Stimulated activated naive CD8-positive, alpha-beta T cell treated with anti-CD3 and anti-CD28 coated beads, Interleukin-15, amount 100 ng/mL, for 72 hours (primary cell): ENCODE measurements around the gene P3H3.
A peak's percentile ranks its signal among the peaks of the same experiment; 100 is the strongest.
"Not testable (repeated sequence)": the region's sequence is repeated elsewhere in the genome, so short reads cannot be mapped to it uniquely, and the experiment has no call there.

ENCODE experiments used
- ATAC-seq: fragments of 150-1000 bp; cut with Tn5 transposase; 2 replicates; pipeline ENCODE4 v1.10.0; 2021; ENCODE audit warnings: mild to moderate bottlenecking, moderate library complexity
- DNase-seq, 2 donors: peaks; one replicate each; pipeline ENCODE4 v3.0.0; 2021 to 2022
- H3K27ac Mint-ChIP-seq, 2 donors: one replicate each; pipeline ENCODE4 v1.8.0; 2022; ENCODE audit warnings: mild to moderate bottlenecking in 2 of 2, mixed read lengths in 2 of 2, moderate library complexity in 2 of 2
- H3K27me3 Mint-ChIP-seq: one replicate; pipeline ENCODE4 v1.8.0; 2022; ENCODE audit warnings: mixed read lengths
- H3K4me1 Mint-ChIP-seq: one replicate; pipeline ENCODE4 v1.8.0; 2022; ENCODE audit warnings: mild to moderate bottlenecking, mixed read lengths
- H3K4me3 Mint-ChIP-seq, 2 donors: one replicate each; pipeline ENCODE4 v1.8.0; 2022; ENCODE audit warnings: mild to moderate bottlenecking in 2 of 2, mixed read lengths in 2 of 2, moderate library complexity in 1 of 2
- H3K9me3 Mint-ChIP-seq, 2 donors: one replicate each; pipeline ENCODE4 v1.8.0; 2022; ENCODE audit warnings: mixed read lengths in 2 of 2

P3H3 gene

DNA sequence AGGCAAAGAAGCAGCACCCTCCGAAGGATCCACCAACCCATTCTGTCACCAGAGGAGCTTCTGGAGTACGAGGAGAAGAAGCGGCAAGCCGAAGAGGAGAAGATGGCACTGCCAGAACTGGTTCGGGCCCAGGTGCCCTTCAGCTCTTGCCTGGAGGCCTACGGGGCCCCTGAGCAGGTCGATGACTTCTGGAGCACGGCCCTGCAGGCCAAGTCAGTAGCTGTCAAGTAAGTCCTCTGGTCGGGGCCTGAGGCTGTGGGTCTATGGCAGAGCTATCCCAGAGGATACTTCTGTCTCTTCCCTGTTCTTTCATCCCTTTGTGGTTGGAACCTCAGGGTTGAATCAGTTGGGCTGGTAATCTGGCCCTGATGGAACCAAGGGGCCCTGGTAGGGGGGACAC lies 33.2 kb downstream of the P3H3 start:
- H3K27ac Mint-ChIP-seq: no peak overlapping the region
- no peaks in the 10 kb centered on the region for H3K9me3 Mint-ChIP-seq
- no peak for DNase-seq
- H3K4me3 Mint-ChIP-seq: no peak overlapping the region
- no peaks in the 10 kb centered on the region for H3K27me3 Mint-ChIP-seq
- H3K4me1 Mint-ChIP-seq: peaks cover 9% of the 10 kb centered on the region
- no peak for ATAC-seq

DNA sequence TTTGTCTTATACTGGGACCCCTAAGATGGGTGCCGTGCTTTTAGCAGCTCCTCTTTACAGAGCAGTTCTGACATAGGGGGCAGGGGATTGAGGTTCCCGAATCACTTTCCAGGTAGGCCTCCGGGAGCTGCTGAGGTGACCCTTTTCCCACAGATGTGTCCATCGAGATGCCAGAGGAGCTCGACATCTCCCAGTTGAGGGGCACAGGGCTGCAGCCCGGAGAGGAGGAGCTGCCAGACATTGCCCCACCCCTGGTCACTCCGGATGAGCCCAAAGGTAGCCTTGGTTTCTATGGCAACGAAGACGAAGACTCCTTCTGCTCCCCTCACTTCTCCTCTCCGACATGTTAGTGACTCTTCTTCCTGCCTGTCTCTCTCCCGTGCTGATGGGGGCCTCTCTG lies 34.8 kb downstream of the P3H3 start:
- H3K4me3 Mint-ChIP-seq: no peak overlapping the region
- no peaks in the 10 kb centered on the region for H3K27me3 Mint-ChIP-seq
- DNase-seq (no peak), ATAC-seq (no peak)
- H3K4me1 Mint-ChIP-seq: peaks cover 15% of the 10 kb centered on the region
- H3K27ac Mint-ChIP-seq: no peak overlapping the region
- no peaks in the 10 kb centered on the region for H3K9me3 Mint-ChIP-seq

DNA sequence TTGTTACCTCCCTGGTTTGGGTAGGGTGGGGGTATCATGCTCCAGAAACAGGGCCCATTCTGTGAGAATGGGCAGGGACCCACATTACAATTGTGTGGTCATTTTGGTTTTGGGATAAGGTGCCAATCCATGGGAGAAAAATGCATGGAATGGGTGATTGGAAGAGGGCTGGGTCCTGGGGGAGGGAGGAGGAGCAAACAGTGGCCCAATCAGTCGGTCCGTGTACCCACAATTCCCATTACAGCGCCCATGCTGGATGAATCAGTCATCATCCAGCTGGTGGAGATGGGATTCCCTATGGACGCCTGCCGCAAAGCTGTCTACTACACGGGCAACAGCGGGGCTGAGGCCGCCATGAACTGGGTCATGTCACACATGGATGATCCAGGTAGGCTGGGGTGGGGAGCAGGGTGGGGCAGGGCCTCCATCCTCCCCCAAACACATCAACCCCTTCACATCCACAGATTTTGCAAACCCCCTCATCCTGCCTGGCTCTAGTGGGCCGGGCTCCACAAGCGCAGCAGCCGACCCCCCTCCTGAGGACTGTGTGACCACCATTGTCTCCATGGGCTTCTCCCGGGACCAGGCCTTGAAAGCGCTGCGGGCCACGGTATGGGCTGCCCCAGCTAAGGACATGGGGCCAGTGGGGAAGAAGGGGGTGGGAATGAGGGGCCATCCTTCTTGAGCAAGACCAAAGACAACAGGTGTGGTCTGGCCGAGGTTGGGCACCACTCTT lies 35.5 kb downstream of the P3H3 start:
- DNase-seq (no peak), ATAC-seq (no peak)
- H3K4me1 Mint-ChIP-seq: peaks cover 21% of the 10 kb centered on the region
- no peaks in the 10 kb centered on the region for H3K9me3 Mint-ChIP-seq
- no peak overlapping the region for H3K4me3 Mint-ChIP-seq
- no peaks in the 10 kb centered on the region for H3K27me3 Mint-ChIP-seq
- H3K27ac Mint-ChIP-seq: no peak overlapping the region

DNA sequence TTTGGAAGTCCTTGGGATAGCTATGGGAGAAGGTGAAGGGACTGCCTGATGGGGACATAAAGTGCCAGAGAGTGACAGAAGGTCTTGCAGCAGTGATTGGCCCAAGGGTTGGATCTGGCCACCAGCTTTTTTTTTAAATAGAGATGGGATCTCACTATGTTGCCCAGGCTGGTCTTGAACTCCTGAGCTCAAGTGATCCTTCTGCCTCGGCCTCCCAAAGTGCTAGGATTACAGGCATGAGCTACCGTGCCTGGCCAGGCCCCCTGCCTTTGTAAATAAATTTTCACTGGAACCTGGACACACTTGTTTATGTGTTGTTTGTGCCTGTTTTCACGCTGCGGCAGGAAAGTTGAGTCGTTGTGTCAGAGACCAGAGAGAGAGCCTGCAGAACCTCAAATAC lies 37.1 kb downstream of the P3H3 start:
- H3K27me3 Mint-ChIP-seq, DNase-seq, H3K9me3 Mint-ChIP-seq, ATAC-seq, H3K27ac Mint-ChIP-seq, H3K4me3 Mint-ChIP-seq: not testable (repeated sequence)
- peaks cover 36% of the 10 kb centered on the region for H3K4me1 Mint-ChIP-seq

DNA sequence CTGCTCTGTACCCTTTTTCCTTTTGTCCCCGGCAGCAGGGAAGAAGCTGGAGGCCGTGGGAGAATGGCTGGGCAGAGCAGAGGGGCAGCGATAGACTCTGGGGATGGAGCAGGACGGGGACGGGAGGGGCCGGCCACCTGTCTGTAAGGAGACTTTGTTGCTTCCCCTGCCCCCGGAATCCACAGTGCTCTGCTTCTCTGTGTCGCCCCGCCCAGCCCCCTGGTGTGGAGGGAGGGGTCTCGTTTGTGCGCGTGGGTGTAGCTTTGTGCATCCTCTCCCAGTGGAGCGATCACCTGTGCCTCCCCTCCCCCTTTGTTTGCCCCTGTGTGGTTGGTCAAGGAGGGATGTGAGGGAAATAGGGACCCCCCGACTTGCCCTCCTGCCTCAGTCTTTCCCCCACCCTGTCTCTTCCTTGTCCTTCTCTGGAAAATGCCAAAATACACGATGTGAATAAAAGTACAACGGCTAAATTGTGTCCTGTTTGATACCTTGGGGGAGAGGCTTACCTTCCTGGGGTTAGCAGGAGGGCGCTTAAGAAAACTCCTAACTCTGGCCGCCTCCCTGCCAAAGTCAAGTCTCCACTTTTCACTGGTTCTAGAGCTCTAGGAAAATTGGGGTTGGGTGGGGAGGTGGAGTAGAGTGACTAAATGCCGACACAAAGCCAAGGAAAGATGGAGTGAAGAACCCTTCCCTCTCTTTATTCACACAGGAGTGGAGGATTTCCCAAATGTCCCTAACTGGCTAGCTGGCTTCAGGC lies 38.1 kb downstream of the P3H3 start:
- H3K27me3 Mint-ChIP-seq: no peaks in the 10 kb centered on the region
- DNase-seq (peak in 1 of 2 donors; percentile 18), ATAC-seq (no peak)
- H3K4me3 Mint-ChIP-seq: peak overlapping the region; percentile 96
- peak overlapping the region in 1 of 2 donors; percentile 2 for H3K27ac Mint-ChIP-seq
- no peaks in the 10 kb centered on the region for H3K9me3 Mint-ChIP-seq
- peaks cover 47% of the 10 kb centered on the region for H3K4me1 Mint-ChIP-seq

DNA sequence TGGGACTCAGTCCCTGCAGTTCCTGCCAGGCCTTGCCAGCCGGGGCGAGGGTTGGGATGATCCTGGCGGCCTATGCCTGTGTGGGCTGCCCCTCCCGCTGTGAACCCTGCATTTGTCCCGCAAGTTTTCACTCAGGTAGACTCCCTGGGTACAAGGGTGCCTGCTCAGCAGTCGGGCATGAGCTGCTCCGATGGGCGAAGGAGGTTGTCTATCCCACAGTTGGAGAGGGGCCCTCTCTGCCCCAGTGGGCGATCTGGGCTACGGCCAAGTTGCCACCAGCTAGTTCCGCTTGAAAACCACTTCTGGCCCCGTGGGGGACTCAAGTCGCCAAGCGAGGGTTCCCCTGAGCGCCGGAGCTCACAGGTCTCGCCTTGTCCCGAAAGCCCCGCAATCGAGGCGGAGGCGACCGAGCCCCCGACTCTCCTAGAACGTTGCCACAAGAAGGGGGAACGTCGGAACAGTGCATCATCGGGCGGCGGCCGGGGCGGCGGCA lies 38.8 kb downstream of the P3H3 start:
- Mint-ChIP-seq H3K27me3 (no peaks in the 10 kb centered on the region), H3K4me3 (peak overlapping the region; percentile 96), H3K9me3 (no peaks in the 10 kb centered on the region), H3K27ac (peak overlapping the region; percentile 94 to 98), H3K4me1 (peaks cover 53% of the 10 kb centered on the region)
- DNase-seq (peak in 1 of 2 donors; percentile 11), ATAC-seq (peak; percentile 10)

DNA sequence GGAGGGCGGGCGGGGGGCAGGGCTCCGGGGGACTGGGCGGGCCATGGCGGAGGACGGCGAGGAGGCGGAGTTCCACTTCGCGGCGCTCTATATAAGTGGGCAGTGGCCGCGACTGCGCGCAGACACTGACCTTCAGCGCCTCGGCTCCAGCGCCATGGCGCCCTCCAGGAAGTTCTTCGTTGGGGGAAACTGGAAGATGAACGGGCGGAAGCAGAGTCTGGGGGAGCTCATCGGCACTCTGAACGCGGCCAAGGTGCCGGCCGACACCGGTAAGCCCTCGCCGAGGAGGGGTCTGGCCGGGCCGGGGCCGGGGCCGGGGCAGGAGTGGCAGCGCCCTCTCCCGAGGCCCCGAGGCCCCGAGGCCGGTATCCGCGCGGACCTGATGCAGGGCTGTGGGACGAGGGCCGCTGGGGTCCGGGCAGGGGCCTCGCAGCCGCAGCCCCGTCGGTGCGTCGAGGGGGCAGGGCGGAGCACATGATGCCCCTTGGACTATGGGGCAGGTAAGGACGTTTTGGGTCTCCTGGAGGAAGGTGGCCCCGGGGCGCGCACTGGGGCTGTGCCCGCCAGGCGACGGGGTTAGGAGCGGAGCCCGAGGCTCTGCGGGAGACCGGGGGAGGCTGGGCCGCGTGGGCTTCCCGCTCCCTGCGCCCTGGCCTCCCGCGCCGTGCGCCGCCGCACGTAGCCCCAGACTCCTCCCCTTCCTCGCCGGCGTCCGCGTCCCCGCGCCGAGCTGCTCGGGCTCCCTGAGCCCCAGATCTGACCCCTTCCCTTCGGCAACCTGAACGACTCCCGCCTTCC lies 39.4 kb downstream of the P3H3 start, which contains the start of gene TPI1:
TSS of gene TPI1 (plus strand) at position 119 of the 798 bp plus-strand sequence. CDS start at position 155, 36 bp downstream.
- DNase-seq: peak; percentile 82
- Mint-ChIP-seq H3K9me3 (no peaks in the 10 kb centered on the region), H3K27ac (peak within 1 kb of the TSS; percentile 94 to 98), H3K4me1 (peaks cover 59% of the 10 kb centered on the region), H3K4me3 (peak within 1 kb of the TSS; percentile 96), H3K27me3 (no peaks in the 10 kb centered on the region)
- ATAC-seq: peak; percentile 78

DNA sequence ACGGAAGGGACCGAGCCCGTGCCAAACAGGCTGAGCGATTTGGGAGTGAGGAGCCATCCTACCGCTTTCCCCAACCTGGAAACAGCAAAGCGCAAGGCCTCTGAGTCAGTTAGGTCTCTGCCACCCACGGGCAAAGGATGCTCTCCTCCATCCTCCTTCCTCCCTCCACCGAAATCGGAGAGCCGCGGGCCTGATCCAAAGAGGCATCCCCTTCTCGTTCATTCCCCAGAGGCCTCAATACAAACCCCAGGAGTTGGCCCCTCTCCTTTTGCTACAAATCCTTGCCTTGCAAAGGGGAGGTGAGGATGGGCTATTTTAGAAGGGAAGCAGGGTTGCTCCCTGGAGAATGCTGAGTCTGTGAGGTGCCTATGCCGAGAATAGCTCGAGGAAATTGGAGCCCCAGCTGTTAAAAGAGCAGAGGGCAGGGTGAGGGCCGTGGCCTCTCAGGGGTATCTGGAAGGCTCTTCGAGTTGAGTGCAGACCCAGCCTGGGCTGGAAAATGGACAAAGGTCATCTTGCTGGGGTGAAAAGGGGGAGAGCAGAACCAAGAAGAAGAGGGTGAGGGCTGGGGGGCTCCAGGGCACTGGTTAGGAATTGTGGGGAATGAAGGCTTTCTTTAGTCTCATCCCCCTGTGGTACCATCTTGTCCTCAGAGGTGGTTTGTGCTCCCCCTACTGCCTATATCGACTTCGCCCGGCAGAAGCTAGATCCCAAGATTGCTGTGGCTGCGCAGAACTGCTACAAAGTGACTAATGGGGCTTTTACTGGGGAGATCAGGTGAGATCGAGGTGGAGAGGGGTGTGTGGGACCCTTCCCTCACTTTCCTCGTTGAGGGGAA lies 40.2 kb downstream of the P3H3 start:
- H3K9me3 Mint-ChIP-seq: no peaks in the 10 kb centered on the region
- peak in 1 of 2 donors; percentile 8 for DNase-seq
- H3K27me3 Mint-ChIP-seq: no peaks in the 10 kb centered on the region
- H3K4me3 Mint-ChIP-seq: peak overlapping the region; percentile 96
- peaks cover 66% of the 10 kb centered on the region for H3K4me1 Mint-ChIP-seq
- peak; percentile 6 for ATAC-seq
- H3K27ac Mint-ChIP-seq: peak overlapping the region; percentile 88 to 93

DNA sequence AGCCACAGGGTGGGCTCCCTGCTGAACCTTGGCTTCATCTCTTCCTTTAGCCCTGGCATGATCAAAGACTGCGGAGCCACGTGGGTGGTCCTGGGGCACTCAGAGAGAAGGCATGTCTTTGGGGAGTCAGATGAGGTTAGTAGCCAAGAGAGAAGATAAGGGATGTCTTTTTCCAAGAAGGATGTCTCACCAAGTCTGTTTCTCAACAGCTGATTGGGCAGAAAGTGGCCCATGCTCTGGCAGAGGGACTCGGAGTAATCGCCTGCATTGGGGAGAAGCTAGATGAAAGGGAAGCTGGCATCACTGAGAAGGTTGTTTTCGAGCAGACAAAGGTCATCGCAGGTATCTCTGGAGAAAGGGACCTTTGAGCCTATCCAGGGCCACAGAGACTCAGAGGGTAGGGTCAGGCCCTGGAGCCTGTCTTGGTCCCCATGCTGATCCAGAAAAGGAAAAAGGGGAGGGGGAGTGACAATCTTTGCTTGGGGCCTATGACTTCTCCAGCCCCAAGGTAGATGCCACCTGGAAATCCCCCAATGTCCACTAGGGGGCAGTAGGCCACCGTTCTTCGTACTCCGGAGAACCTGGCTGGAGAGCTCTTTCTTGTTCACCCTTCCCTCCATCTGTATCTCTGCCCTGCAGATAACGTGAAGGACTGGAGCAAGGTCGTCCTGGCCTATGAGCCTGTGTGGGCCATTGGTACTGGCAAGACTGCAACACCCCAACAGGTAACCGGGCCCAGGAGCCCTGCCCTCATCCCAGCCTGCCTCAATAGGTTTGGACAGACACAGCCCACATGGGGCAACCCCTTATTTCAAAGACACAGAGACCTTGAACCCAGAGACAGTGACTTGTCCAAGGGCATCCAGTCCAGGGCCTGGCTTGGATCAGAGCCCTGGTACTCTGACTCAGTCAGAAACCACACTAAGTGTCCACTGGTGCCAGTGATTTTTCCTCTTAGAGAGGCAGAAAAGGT lies 41.1 kb downstream of the P3H3 start:
- DNase-seq: peak; percentile 82 to 84
- Mint-ChIP-seq H3K27me3 (no peaks in the 10 kb centered on the region), H3K27ac (peak overlapping the region; percentile 4 to 70), H3K4me1 (peaks cover 73% of the 10 kb centered on the region), H3K4me3 (peak overlapping the region; percentile 96), H3K9me3 (no peaks in the 10 kb centered on the region)
- no peak for ATAC-seq

DNA sequence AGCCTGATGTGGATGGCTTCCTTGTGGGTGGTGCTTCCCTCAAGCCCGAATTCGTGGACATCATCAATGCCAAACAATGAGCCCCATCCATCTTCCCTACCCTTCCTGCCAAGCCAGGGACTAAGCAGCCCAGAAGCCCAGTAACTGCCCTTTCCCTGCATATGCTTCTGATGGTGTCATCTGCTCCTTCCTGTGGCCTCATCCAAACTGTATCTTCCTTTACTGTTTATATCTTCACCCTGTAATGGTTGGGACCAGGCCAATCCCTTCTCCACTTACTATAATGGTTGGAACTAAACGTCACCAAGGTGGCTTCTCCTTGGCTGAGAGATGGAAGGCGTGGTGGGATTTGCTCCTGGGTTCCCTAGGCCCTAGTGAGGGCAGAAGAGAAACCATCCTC lies 42.1 kb downstream of the P3H3 start:
- not testable (repeated sequence) for H3K27me3 Mint-ChIP-seq, H3K27ac Mint-ChIP-seq, DNase-seq, H3K9me3 Mint-ChIP-seq, ATAC-seq
- peak overlapping the region; percentile 31 to 39 for H3K4me3 Mint-ChIP-seq
- peaks cover 79% of the 10 kb centered on the region for H3K4me1 Mint-ChIP-seq

DNA sequence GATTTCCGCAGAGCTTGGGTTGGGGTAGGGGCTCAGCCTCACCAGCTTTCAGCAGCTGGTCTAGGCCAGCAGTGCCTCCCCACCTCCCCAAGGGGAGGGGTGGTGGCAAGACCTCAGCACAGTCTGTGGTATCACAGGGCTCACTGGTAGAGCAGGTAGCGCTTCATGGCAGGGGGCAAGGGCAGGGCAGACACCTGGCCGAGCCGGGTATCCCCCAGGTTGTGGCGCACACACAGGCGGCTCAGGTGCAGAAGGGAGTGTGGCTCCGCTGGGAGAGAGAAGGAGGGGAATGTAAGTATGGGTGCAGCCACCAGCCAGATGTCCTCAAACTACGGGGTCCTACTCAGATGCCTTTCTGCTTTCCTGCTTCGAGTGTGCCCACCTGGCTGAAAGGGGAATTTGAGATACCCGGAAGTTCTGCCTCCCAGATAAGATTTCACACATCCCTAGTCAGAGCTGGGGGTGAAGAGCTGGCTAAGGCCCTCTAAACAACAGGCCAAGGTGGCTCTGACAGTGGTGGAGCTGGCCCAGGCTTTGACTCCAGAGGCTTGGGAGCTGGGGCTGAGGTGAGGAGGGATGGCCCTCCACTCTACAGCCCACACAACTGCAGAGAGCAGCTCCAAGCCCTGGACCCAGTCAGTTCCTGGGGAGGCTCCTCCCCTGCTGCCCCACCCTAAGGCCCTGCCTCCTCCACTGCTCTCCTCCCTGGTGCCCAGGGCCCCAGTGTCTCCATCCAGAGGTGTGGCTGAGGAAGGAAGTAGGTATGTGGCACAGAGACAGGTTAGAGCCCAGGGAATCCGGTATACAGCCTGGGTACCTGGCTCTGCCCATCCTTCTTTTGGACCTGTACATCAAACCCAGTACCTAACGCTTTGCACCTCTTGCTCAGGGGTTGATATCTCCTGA lies 43.1 kb downstream of the P3H3 start:
- no peak for ATAC-seq
- H3K27ac Mint-ChIP-seq: peak overlapping the region; percentile 85 to 93

DNA sequence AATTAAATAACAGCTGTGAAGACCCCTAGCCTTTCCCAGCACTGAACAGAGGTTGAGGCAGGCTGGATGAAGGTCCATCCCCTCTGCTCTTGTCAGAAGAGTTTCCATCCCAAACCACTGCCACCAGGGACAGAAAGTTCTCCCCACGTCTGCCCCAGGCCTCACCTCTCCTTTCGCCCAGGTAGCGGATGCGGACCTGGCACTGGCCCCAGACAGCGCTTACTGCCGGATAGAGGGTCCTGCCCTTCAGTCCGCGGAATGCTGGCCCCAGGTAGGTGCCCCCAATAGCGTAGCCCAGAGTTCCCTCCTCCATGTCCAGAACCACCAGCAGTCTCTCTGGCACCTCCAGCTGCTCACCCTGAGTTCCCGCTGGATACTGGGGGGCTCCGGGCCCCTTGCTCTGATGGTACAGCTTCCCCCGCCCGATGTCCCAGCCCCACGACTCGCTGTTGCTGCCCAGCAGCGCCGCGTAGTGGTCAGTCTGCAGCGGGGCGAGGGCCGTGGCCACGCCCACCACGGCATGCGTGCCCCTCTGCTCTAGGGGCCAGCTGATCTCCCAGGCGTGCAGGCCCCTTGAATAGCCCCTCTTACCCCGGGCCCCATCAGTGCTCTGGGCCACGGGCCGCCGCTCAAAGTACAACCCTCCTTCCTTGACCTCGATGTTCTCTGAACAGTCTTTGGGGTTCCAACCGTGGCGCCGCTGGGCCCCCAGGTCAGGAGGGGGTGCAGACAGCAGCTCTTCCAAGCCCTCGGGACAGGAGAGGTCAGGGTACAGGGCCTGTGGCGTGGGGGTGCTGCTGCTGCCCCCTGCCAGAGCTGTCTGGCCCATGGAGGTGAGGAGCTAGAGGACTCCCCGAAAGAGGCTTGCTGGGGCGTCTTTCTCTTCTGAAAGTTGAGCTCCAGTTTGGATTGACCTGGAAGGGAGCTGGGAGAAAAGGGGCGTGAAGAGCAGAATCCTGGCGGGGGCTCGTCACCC lies 44.2 kb downstream of the P3H3 start:
- ATAC-seq (peak; percentile 48), DNase-seq (peak; percentile 89 to 90)
- Mint-ChIP-seq H3K27ac (peak overlapping the region; percentile 93 to 94), H3K4me1 (peaks cover 70% of the 10 kb centered on the region), H3K9me3 (no peaks in the 10 kb centered on the region), H3K27me3 (no peaks in the 10 kb centered on the region), H3K4me3 (peak overlapping the region; percentile 93 to 97)

More for the DNA sequence above, 43.1 kb downstream of the P3H3 start:
- Mint-ChIP-seq H3K27me3 (no peaks in the 10 kb centered on the region), H3K4me3 (peak overlapping the region; percentile 93 to 97), H3K4me1 (peaks cover 77% of the 10 kb centered on the region), H3K9me3 (no peaks in the 10 kb centered on the region)
- peak in 1 of 2 donors; percentile 41 for DNase-seq
